Thoracic aorta (tissue), 2 donors: ENCODE data around the gene RRH. TPM values are rescaled to one million over a fixed set of nuclear protein-coding genes. Genes with fewer than 3 reads are reported as not detected.
"Not testable (repeated sequence)": the region's sequence is repeated elsewhere in the genome, so short reads cannot be mapped to it uniquely, and the experiment has no call there.

ENCODE experiments used
- ATAC-seq: fragments of 150-250 bp; one replicate; pipeline ENCODE4 v1.8.0; 2017; ENCODE audit warnings: low read depth; ENCODE audit not compliant: insufficient number of reproducible peaks, low FRiP score
- DNase-seq: peaks from one replicate; pipeline ENCODE4 v3.0.0-alpha.2; 2020; ENCODE audit warnings: low spot score
- H3K27ac ChIP-seq, 2 donors: fragments of 200-600 bp; sonication (generic); 1 replicate in 1 of 2; 2 replicates in 1 of 2; pipeline ENCODE4 v1.5.1; 2016; ENCODE audit warnings: mild to moderate bottlenecking in 2 of 2, moderate library complexity in 2 of 2
- H3K27me3 ChIP-seq: fragments of 200-600 bp; sonication (generic); replicated peaks from 2 replicates; pipeline ENCODE4 v1.6.0; 2016; ENCODE audit warnings: mild to moderate bottlenecking; ENCODE audit not compliant: insufficient read depth
- H3K36me3 ChIP-seq: fragments of 200-600 bp; sonication (generic); one replicate; pipeline ENCODE4 v1.5.1; 2016
- H3K4me1 ChIP-seq, 2 donors: fragments of 200-600 bp; sonication (generic); 1 replicate in 1 of 2; 2 replicates in 1 of 2; pipeline versions ENCODE4 v1.5.1 to v1.6.0; 2016; ENCODE audit warnings: low read depth in 2 of 2, mild to moderate bottlenecking in 1 of 2; ENCODE audit not compliant: control insufficient read depth in 1 of 2
- H3K4me3 ChIP-seq: fragments of 200-600 bp; sonication (generic); 2 replicates; pipeline ENCODE4 v1.5.1; 2016; ENCODE audit warnings: mild to moderate bottlenecking
- H3K9me3 ChIP-seq: fragments of 200-600 bp; sonication (generic); 2 replicates; pipeline ENCODE4 v1.5.1; 2016
- total RNA-seq, 2 donors: library from RNA; depleted of rRNA; stranded (reverse); fragments of >200 nt; gene quantifications; one replicate each; pipeline versions ENCODE4 v1.1.0 to v1.2.3, GENCODE V29; 2016
- TF ChIP-seq, protein P1 (sequence below): fragments of 200-600 bp; sonication (generic); IDR thresholded peaks from one replicate; pipeline ENCODE4 v1.5.1; 2019; ENCODE audit warnings: antibody characterized with exemption

The RRH gene
- total RNA-seq, 2 donors from 2014 or later: 1.2 TPM; not detected in 1

DNA sequence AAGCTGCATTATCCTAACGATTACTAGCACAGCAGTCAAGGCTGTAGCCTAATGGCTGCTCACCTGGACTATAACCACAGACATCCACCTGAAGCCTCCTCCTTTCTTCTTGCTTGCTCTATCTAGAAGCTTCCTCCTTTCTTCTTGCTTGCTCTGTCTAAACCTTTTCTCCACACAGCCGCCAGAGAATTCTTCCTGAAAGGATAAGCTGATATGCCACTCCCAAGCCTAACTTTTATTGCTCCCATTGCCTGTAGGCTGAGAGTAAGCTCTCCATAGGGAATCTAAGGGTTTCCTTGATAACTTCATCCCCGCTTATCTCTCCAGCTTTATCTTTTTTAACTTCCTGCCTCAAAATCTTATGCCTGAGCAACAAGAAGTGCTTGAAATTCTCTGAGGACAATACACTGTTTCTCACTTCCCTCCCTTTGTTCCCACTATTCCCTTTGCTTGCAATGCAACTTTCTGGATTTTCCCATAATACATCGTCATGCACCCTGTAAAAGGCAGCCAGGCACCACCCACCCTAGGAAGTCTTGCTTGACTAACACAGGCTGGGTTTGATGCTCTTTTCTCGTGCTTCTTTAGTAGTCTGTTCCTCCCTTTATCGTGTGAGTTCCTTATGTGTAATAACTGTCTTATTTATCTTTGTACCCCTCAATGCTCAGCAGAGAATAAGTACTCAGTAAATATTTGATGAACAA is 18.8 kb downstream of the RRH start:
- TF ChIP-seq, protein P1, sequence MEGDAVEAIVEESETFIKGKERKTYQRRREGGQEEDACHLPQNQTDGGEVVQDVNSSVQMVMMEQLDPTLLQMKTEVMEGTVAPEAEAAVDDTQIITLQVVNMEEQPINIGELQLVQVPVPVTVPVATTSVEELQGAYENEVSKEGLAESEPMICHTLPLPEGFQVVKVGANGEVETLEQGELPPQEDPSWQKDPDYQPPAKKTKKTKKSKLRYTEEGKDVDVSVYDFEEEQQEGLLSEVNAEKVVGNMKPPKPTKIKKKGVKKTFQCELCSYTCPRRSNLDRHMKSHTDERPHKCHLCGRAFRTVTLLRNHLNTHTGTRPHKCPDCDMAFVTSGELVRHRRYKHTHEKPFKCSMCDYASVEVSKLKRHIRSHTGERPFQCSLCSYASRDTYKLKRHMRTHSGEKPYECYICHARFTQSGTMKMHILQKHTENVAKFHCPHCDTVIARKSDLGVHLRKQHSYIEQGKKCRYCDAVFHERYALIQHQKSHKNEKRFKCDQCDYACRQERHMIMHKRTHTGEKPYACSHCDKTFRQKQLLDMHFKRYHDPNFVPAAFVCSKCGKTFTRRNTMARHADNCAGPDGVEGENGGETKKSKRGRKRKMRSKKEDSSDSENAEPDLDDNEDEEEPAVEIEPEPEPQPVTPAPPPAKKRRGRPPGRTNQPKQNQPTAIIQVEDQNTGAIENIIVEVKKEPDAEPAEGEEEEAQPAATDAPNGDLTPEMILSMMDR: no peak
- H3K9me3 ChIP-seq: no peaks in the 10 kb centered on the region
- ATAC-seq: no peak

DNA sequence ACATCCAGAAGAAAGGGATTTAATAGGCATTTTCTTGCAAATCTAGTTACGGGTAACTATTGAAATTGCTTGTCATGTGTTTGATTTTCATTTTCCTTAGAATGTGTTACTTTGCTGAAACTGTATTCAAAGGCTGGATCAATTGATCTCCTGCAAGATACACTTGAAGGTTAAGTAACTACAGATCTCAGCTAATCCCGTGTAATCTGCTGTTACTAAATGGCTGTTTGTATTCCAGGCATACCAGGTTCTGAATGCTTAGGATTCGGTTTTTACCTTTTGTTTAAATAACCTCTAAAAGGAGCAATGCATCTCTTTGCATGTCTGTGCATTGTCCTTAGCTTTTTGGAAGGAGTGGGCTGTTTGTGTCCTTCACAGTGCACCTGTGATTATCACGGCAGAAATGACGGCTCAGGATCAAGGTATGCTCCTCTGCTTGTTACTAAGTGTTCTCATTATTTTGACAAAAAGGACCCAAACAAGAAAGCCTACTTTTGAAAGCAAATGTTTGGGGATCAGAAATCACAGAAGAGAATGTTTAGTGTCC is 20.2 kb downstream of the RRH start, which contains the start of gene LRIT3:
Gene LRIT3 (plus strand): TSS at position 212 of the 547 bp plus-strand sequence. CDS start 95 bp downstream, at position 307.
- no peaks in the 10 kb centered on the region for H3K9me3 ChIP-seq
- TF ChIP-seq, protein P1: no peak
- H3K36me3 ChIP-seq: no peaks in the 10 kb centered on the region
- ATAC-seq (no peak), DNase-seq (no peak)
- no peak within 1 kb of the TSS for H3K4me3 ChIP-seq
- no peak within 1 kb of the TSS for H3K27ac ChIP-seq
- no peaks in the 10 kb centered on the region for H3K27me3 ChIP-seq
- H3K4me1 ChIP-seq: no peaks in the 10 kb centered on the region

More for the DNA sequence above, 18.8 kb downstream of the RRH start:
- H3K4me1 ChIP-seq: no peaks in the 10 kb centered on the region
- H3K36me3 ChIP-seq: peaks cover 4% of the 10 kb centered on the region
- H3K27me3 ChIP-seq: no peaks in the 10 kb centered on the region
- H3K4me3 ChIP-seq: no peak overlapping the region
- no peak for DNase-seq
- H3K27ac ChIP-seq: no peak overlapping the region

DNA sequence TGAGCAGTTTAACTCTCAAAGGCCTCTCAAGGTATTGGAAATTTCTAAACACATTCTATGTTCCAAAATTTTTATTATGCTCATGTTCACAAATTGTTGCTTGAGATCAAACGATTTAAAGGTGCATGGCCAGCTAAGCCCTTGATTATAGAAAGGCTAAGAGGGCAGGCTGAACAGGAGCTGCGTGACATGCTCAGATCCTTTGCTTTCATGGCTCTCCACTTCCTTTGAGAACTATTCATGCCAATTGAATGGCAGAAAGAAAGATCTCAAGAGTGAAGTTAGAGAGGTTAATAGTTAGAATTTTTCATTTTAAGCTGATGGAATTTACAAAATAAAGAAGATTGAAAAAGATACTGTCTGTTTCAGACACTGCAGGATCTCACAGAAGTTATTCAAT is 20.7 kb downstream of the RRH start:
- Histone ChIP-seq H3K27ac (no peak overlapping the region), H3K36me3 (no peaks in the 10 kb centered on the region), H3K4me1 (no peaks in the 10 kb centered on the region), H3K27me3 (no peaks in the 10 kb centered on the region), H3K4me3 (no peak overlapping the region), H3K9me3 (no peaks in the 10 kb centered on the region)
- no peak for DNase-seq
- ATAC-seq: no peak
- TF ChIP-seq, protein P1: no peak

DNA sequence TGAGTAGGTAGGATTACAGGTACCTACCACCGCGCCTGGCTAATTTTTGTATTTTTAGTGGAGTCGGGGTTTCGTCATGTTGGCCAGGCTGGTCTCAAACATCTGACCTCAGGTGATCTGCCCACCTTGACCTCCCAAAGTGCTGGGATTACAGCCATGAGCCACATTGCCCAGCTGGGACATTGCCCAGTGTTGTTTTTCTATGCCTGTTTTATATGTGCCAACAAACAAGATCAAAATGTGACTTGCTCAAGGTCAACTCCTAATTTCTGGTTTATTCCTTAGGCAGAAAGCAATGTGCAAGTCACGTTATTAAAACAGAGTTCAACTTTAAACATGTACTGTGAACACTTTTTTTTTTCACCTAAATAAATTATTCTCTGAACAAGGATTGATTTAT is 22.8 kb downstream of the RRH start:
- DNase-seq (no peak), ATAC-seq (no peak)
- Histone ChIP-seq H3K9me3 (no peaks in the 10 kb centered on the region), H3K4me3 (no peak overlapping the region), H3K27ac (no peak overlapping the region), H3K4me1 (no peaks in the 10 kb centered on the region), H3K27me3 (no peaks in the 10 kb centered on the region), H3K36me3 (no peaks in the 10 kb centered on the region)
- TF ChIP-seq, protein P1: no peak

DNA sequence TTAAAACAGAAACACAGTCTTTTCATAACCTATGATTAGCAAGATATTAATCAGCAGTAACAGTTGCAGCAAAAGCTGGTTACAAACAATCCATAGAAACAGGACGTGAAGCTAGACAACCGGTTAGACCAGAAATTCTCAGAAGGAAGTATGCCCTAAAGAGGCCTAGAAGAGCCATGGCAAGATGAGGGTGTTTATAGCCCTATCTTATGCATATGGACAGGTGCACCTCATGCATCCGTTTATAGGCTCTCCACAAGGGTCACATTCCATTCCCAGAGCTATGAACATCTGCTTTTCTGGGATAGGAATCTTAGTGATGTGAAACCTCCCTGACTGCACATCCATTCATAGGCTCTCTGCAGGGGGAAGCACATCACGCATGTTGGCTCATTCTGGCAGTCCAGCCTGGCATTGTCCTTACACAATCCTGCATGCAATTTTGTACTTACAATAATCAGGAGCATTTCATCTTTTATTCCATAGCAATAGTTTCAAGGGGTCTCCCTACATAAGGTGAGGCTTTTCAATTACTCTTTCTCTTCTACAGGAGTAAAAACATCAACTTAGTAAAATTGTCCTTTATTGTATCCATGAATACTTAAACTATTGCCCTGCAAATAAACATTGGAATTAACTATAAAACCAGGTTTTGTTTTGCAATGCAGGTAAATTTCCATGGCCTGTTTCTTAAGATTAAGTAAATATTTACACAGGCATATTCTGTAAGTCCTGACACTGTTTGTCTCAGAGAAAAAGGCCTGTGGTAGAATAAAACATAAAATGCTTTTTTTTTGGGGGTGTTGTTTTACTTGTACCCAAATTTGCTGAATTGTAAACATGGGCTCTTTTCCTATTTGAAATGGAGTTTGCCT is 31.9 kb downstream of the RRH start:
- not testable (repeated sequence) for ATAC-seq, H3K4me3 ChIP-seq, H3K27me3 ChIP-seq, H3K4me1 ChIP-seq, H3K9me3 ChIP-seq, H3K36me3 ChIP-seq, H3K27ac ChIP-seq, DNase-seq
